H1 (cell line): Measurements from ENCODE around the gene TMEM115. TPM values are rescaled to one million over a fixed set of nuclear protein-coding genes. Genes with fewer than 3 reads are reported as not detected.

ENCODE experiments used
- CTCF ChIA-PET: fragments of 300-600 bp; sonication (Branson Sonifier 250); formaldehyde crosslinking; loops from one replicate; lab custom pipeline; 2021; ENCODE audit not compliant: partially characterized antibody; lab: Charles Lee
- POLR2A ChIA-PET: fragments of 300-600 bp; sonication (Branson Sonifier 250); formaldehyde crosslinking; loops from one replicate; lab custom pipeline; 2021; ENCODE audit warnings: inconsistent platforms; ENCODE audit not compliant: partially characterized antibody; lab: Charles Lee
- DNase-seq, 2 experiments: peaks; one replicate each; pipeline versions ENCODE4 v3.0.0 to v3.0.0-alpha.2; 2010 to 2022; ENCODE audit warnings: low spot score in 2 of 2, low read depth in 1 of 2, mixed read lengths in 1 of 2
- FAIRE-seq: peaks from 2 replicates; lab custom pipeline; 2011; peaks lifted over from hg19 to GRCh38; lab: Jason Lieb, UNC
- H2AFZ ChIP-seq: 2 replicates; pipeline ENCODE4 v1.8.1; 2012; ENCODE audit warnings: low read length, inconsistent platforms
- H2AK5ac ChIP-seq: 2 replicates; pipeline ENCODE4 v1.6.1; 2013; ENCODE audit warnings: low read depth, low read length
- H2BK120ac ChIP-seq: replicated peaks from 2 replicates; pipeline ENCODE3; 2013; ENCODE audit warnings: low read depth, low read length, inconsistent platforms
- H2BK12ac ChIP-seq: 2 replicates; pipeline ENCODE4 v1.6.1; 2013; ENCODE audit warnings: low read depth, low read length
- H2BK15ac ChIP-seq: 2 replicates; pipeline ENCODE4 v1.6.1; 2013; ENCODE audit warnings: low read length
- H2BK20ac ChIP-seq: 2 replicates; pipeline ENCODE4 v1.6.1; 2013; ENCODE audit warnings: low read length
- H2BK5ac ChIP-seq: 2 replicates; pipeline ENCODE4 v1.6.1; 2013; ENCODE audit warnings: low read depth, low read length
- H3K14ac ChIP-seq: 2 replicates; pipeline ENCODE4 v1.6.1; 2013; ENCODE audit warnings: inconsistent platforms; ENCODE audit not compliant: insufficient read length
- H3K18ac ChIP-seq: 2 replicates; pipeline ENCODE4 v1.6.1; 2013; ENCODE audit warnings: low read length; ENCODE audit errors: extremely low read depth
- H3K23ac ChIP-seq: 2 replicates; pipeline ENCODE4 v1.6.1; 2013; ENCODE audit warnings: inconsistent platforms; ENCODE audit not compliant: insufficient read length
- H3K23me2 ChIP-seq: 2 replicates; pipeline ENCODE4 v1.6.1; 2013; ENCODE audit warnings: low read depth, low read length
- H3K27ac ChIP-seq: 2 replicates; pipeline ENCODE4 v1.6.1; 2011; ENCODE audit warnings: low read depth, low read length, inconsistent platforms
- H3K27me3 ChIP-seq, 4 experiments: replicated peaks in 1 of 4; 1 replicate in 1 of 4; 2 replicates in 3 of 4; pipeline versions ENCODE4 v1.6.1 to v1.8.1; 2011 to 2013; ENCODE audit warnings: low read length in 3 of 4, mild to moderate bottlenecking in 3 of 4, inconsistent platforms in 2 of 4, mixed read lengths in 2 of 4, moderate library complexity in 1 of 4; ENCODE audit not compliant: control insufficient read depth in 3 of 4, insufficient read depth in 3 of 4; ENCODE audit errors: extremely low read depth in 1 of 4
- H3K36me3 ChIP-seq, 4 experiments: 2 replicates each; pipeline versions ENCODE4 v1.6.1 to v1.8.1; 2011 to 2013; ENCODE audit warnings: mild to moderate bottlenecking in 4 of 4, low read length in 3 of 4, moderate library complexity in 2 of 4, control low read depth in 1 of 4, inconsistent platforms in 1 of 4; ENCODE audit not compliant: insufficient read depth in 4 of 4, control insufficient read depth in 2 of 4
- H3K4ac ChIP-seq: replicated peaks from 2 replicates; pipeline ENCODE3; 2013; ENCODE audit warnings: low read length, low read depth, mixed read lengths, inconsistent platforms; ENCODE audit not compliant: insufficient read length
- H3K4me1 ChIP-seq, 4 experiments: replicated peaks in 1 of 4; 1 replicate in 1 of 4; 2 replicates in 3 of 4; pipeline versions ENCODE4 v1.6.1 to v1.8.1; 2011 to 2013; ENCODE audit warnings: low read length in 3 of 4, inconsistent platforms in 2 of 4, mixed read lengths in 1 of 4; ENCODE audit not compliant: insufficient read depth in 4 of 4, control insufficient read depth in 3 of 4
- H3K4me2 ChIP-seq, 2 experiments: 2 replicates each; pipeline versions ENCODE4 v1.6.1 to v1.8.1; 2011 to 2013; ENCODE audit warnings: low read depth in 2 of 2, low read length in 2 of 2, control low read depth in 1 of 2, inconsistent platforms in 1 of 2, mild to moderate bottlenecking in 1 of 2; ENCODE audit not compliant: insufficient read depth in 1 of 2
- H3K4me3 ChIP-seq, 4 experiments: fragments of 200-600, 300-600 bp in 1 of 4; sonication (generic), shearing (Covaris generic), sonication (Bioruptor Twin) in 1 of 4; 2 replicates each; pipeline versions ENCODE4 v1.5.1 to v1.8.1; 2011 to 2016; ENCODE audit warnings: low read length in 4 of 4, low read depth in 3 of 4, control low read depth in 2 of 4, inconsistent platforms in 2 of 4, mild to moderate bottlenecking in 2 of 4, mixed read lengths in 1 of 4, moderate library complexity in 1 of 4; ENCODE audit not compliant: insufficient read depth in 2 of 4; ENCODE audit errors: extremely low read depth in 1 of 4
- H3K56ac ChIP-seq: replicated peaks from 2 replicates; pipeline ENCODE3; 2013; ENCODE audit warnings: low read depth, mild to moderate bottlenecking, mixed read lengths, low read length, inconsistent platforms; ENCODE audit not compliant: insufficient read length
- H3K79me1 ChIP-seq: 2 replicates; pipeline ENCODE4 v1.6.1; 2013; ENCODE audit warnings: low read depth, low read length, control low read depth
- H3K79me2 ChIP-seq, 2 experiments: 2 replicates each; pipeline versions ENCODE4 v1.6.1 to v1.8.1; 2012 to 2013; ENCODE audit warnings: low read length in 2 of 2, mild to moderate bottlenecking in 2 of 2, inconsistent platforms in 1 of 2; ENCODE audit not compliant: insufficient read depth in 2 of 2, control insufficient read depth in 1 of 2
- H3K9ac ChIP-seq, 4 experiments: replicated peaks in 1 of 4; 1 replicate in 1 of 4; 2 replicates in 3 of 4; pipeline versions ENCODE4 v1.6.1 to v1.8.1; 2011 to 2013; ENCODE audit warnings: low read depth in 3 of 4, low read length in 3 of 4, control low read depth in 2 of 4, mild to moderate bottlenecking in 2 of 4, moderate library complexity in 2 of 4, inconsistent platforms in 1 of 4; ENCODE audit errors: extremely low read depth in 1 of 4
- H3K9me3 ChIP-seq, 2 experiments: 2 replicates each; pipeline versions ENCODE4 v1.6.1 to v1.8.1; 2012 to 2013; ENCODE audit warnings: mild to moderate bottlenecking in 2 of 2, moderate library complexity in 2 of 2, control low read depth in 1 of 2, inconsistent platforms in 1 of 2, low read depth in 1 of 2, low read length in 1 of 2, mixed read lengths in 1 of 2; ENCODE audit not compliant: insufficient read depth in 2 of 2
- H4K20me1 ChIP-seq, 2 experiments: replicated peaks in 1 of 2; 2 replicates each; pipeline versions ENCODE3 to v1.8.1; 2011 to 2013; ENCODE audit warnings: inconsistent platforms in 2 of 2, low read length in 2 of 2, mild to moderate bottlenecking in 1 of 2; ENCODE audit not compliant: insufficient read depth in 2 of 2, control insufficient read depth in 1 of 2
- H4K5ac ChIP-seq: 2 replicates; pipeline ENCODE4 v1.6.1; 2013; ENCODE audit warnings: low read length, low read depth, mixed read lengths, inconsistent platforms; ENCODE audit not compliant: insufficient read length
- H4K8ac ChIP-seq: 2 replicates; pipeline ENCODE4 v1.8.0; 2013; ENCODE audit warnings: mild to moderate bottlenecking, moderate library complexity, low read length, inconsistent platforms; ENCODE audit not compliant: insufficient read depth; ENCODE audit errors: extremely low read depth
- H4K91ac ChIP-seq: replicated peaks from 2 replicates; pipeline ENCODE3; 2013; ENCODE audit warnings: low read length, mixed read lengths, inconsistent platforms; ENCODE audit not compliant: insufficient read length
- KDM4A ChIP-seq: IDR thresholded peaks from one replicate; pipeline ENCODE4 v1.7.1; 2012; ENCODE audit warnings: low read depth, mild to moderate bottlenecking, moderate library complexity, low read length, inconsistent platforms; ENCODE audit not compliant: severe bottlenecking
- POLR2A ChIP-seq, 2 experiments: IDR thresholded peaks; 1 replicate in 1 of 2; 2 replicates in 1 of 2; pipeline ENCODE4 v1.6.1; 2011; ENCODE audit warnings: low read depth in 2 of 2, low read length in 2 of 2, mild to moderate bottlenecking in 2 of 2; ENCODE audit errors: control extremely low read depth in 1 of 2
- WGBS, 2 experiments: shearing (Covaris generic) in 1 of 2; methylation state at CpG; one replicate each; pipeline versions ENCODE4 v1.1.6 to v1.1.7; 2013 to 2015; ENCODE audit warnings: low lambda C conversion rate in 2 of 2, mixed read lengths in 2 of 2, inconsistent platforms in 1 of 2, low coverage in 1 of 2, missing lambda C conversion rate in 1 of 2; ENCODE audit not compliant: insufficient replicate concordance in 2 of 2, insufficient coverage in 1 of 2, insufficient read length in 1 of 2; ENCODE audit errors: extremely low coverage in 1 of 2, missing lambda C conversion rate in 1 of 2; 5-methylcytosine and 5-hydroxymethylcytosine counted together
- polyA plus RNA-seq, 7 experiments: library from polyadenylated mRNA; depleted of rRNA in 3 of 7; stranded (reverse) in 5 of 7; unstranded in 2 of 7; fragments of >200 nt in 5 of 7; fragments of 200-250 nt in 2 of 7; gene quantifications; 1 replicate in 5 of 7; 2 replicates in 1 of 7; 4 replicates in 1 of 7; pipeline versions ENCODE4 v1.2.1 to v1.2.3, GENCODE V29; 2011 to 2013; ENCODE audit warnings: missing spikeins in 2 of 7, mixed read lengths in 2 of 7
- total RNA-seq: library from RNA; stranded (reverse); fragmentation: NEBNext Ultra II Directional; extraction: Animal tissue kit (Norgen Biotek cat#: 25700); gene quantifications from 2 replicates; pipeline ENCODE4 v1.2.1, GENCODE V29; 2021

Gene TMEM115
- total and polyA plus RNA-seq, 2 of the 8 experiments (the other 6 are each of a cell fraction or from before 2014, with no cell fraction given): 25.4 to 32.4 TPM

DNA sequence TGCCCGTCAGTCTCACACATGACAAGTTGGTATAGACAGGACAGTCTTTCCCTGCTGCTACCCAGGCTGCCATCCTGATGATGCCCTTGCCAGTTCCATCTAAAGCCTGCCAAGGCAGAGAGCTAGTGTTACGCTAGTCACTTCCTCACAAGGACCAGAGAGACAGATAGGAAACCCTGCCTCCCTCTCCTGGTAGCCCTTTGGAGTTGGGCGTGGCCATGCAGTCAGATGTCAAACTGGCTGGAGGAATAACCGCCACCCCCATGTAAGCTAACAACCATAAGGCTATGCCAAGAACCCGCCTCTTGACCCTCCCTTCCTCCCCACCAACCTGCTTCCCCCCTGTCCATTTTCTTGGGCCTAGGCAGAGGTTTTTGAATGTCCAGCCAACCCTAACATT is 2.8 kb downstream of the TMEM115 start:
- Histone ChIP-seq H3K9me3 (no peaks in the 10 kb centered on the region), H3K14ac (no peak overlapping the region), H3K4me2 (peak overlapping the region in 1 of 2 experiments; percentile 72; a peak in 1 of 4 replicates), H2BK5ac (no peak overlapping the region), H2AK5ac (no peak overlapping the region), H3K79me2 (peaks cover 0 to 26% of the 10 kb centered on the region in 2 experiments; a peak in 2 of 4 replicates), H4K91ac (no peak overlapping the region), H3K9ac (peak overlapping the region in 1 of 4 experiments; percentile 44; a peak in 1 of 7 replicates), H3K4me3 (peak overlapping the region in 1 of 4 experiments; percentile 8; a peak in 1 of 8 replicates), H3K79me1 (peaks cover 16% of the 10 kb centered on the region), H3K4ac (no peak overlapping the region), H3K36me3 (peaks cover 3 to 10% (median 5%) of the 10 kb centered on the region in 4 experiments; a peak in 5 of 8 replicates), H3K27me3 (no peaks in the 10 kb centered on the region), H3K23ac (no peak overlapping the region), H2BK20ac (no peak overlapping the region), H4K20me1 (peaks cover 9 to 22% of the 10 kb centered on the region in 2 experiments), H2BK15ac (no peak overlapping the region), H3K56ac (no peak overlapping the region), H3K23me2 (peaks cover 10% of the 10 kb centered on the region; the same call in 1 of the 2 replicates), H2BK120ac (no peak overlapping the region), H4K5ac (no peak overlapping the region), H2AFZ (no peak overlapping the region), H3K4me1 (peaks cover 0 to 16% (median 8%) of the 10 kb centered on the region in 4 experiments; a peak in 6 of 7 replicates), H3K18ac (no peak overlapping the region), H4K8ac (no peak overlapping the region), H2BK12ac (no peak overlapping the region), H3K27ac (no peak overlapping the region)
- WGBS, 2 experiments: 91% methylated on average over 5 of the region's 5 CpGs; no CpG with 5 or more reads in 1 of the 2 experiments
- DNase-seq: peak in 1 of 2 experiments; percentile 43
- no peak for FAIRE-seq
- ChIA-PET CTCF (interaction anchor here (1.0 to 13.4 kb wide), 15 partner anchors 9 to 258 kb away, joined by 3 to 136 read pairs (median 6); partner anchors contain the start of gene ZMYND10), POLR2A (interaction anchor here (1.0 to 2.0 kb wide), 6 partner anchors 8 to 63 kb away, joined by 3 to 8 read pairs (median 4); partner anchors contain the start of gene ZMYND10)
- TF ChIP-seq KDM4A (no peak), POLR2A (IDR thresholded peaks at IDR 0.05; ENCODE audit: control extremely low read depth in 1 of 2, low read depth in 2 of 2, low read length in 2 of 2) (no peak)
